DND-41 (cell line): ENCODE measurements around the gene BTBD8.
A peak's percentile ranks its signal among the peaks of the same experiment; 100 is the strongest.

Experiments used
- CTCF ChIP-seq: IDR thresholded peaks from 2 replicates; pipeline ENCODE4 v1.5.1; 2012; ENCODE audit warnings: borderline replicate concordance, low read length, moderate library complexity, mild to moderate bottlenecking; ENCODE audit not compliant: poor library complexity, severe bottlenecking; ENCODE audit errors: extremely low read depth
- EZH2 ChIP-seq: IDR thresholded peaks from 3 replicates; pipeline ENCODE4 v1.6.1; 2012; ENCODE audit warnings: borderline replicate concordance, low read depth, mild to moderate bottlenecking, moderate library complexity, low read length, inconsistent platforms; ENCODE audit not compliant: severe bottlenecking

- peak; percentile 36 for TF ChIP-seq CTCF
- TF ChIP-seq EZH2 = no peak
Observed at GRCh38 chr1:92065042-92065441, 15.1 kb upstream of the BTBD8 start.
